ENCODE measurements around the gene CORIN. TPM values are rescaled to one million over a fixed set of nuclear protein-coding genes. Genes with fewer than 3 reads are reported as not detected.
"Not testable (repeated sequence)": the region's sequence is repeated elsewhere in the genome, so short reads cannot be mapped to it uniquely, and the experiment has no call there.

Gene CORIN
- polyA plus RNA-seq, 1 donor, result 1.4 TPM

GRCh38 chr4:47767956-47768355 lies 69.9 kb downstream of the CORIN start:
- DNase-seq (ENCODE audit: low read depth), result not testable (repeated sequence)

- DNase-seq (ENCODE audit: low read depth), result no peak
Measured at GRCh38 chr4:47763279-47763678, 74.6 kb downstream of the CORIN start.

GRCh38 chr4:47762376-47763266 lies 75.2 kb downstream of the CORIN start:
- DNase-seq (ENCODE audit: low read depth), result no peak

GRCh38 chr4:47753316-47753715 lies 84.6 kb downstream of the CORIN start:
- DNase-seq (ENCODE audit: low read depth), result not testable (repeated sequence)

GRCh38 chr4:47752214-47752613 lies 85.7 kb downstream of the CORIN start:
- no peak for DNase-seq (ENCODE audit: low read depth)

- DNase-seq (ENCODE audit: low read depth), result no peak
Measured at GRCh38 chr4:47750788-47751187, 87.1 kb downstream of the CORIN start.

GRCh38 chr4:47749858-47750257 lies 88.0 kb downstream of the CORIN start:
- DNase-seq (ENCODE audit: low read depth), result no peak

- no peak for DNase-seq (ENCODE audit: low read depth)
Measured at GRCh38 chr4:47749060-47749459, 88.8 kb downstream of the CORIN start.

- no peak for DNase-seq (ENCODE audit: low read depth)
Measured at GRCh38 chr4:47747846-47748494, 89.9 kb downstream of the CORIN start.

GRCh38 chr4:47747211-47747610 lies 90.7 kb downstream of the CORIN start:
- no peak for DNase-seq (ENCODE audit: low read depth)

- DNase-seq (ENCODE audit: low read depth), result no peak
Measured at GRCh38 chr4:47746122-47746521, 91.7 kb downstream of the CORIN start.

GRCh38 chr4:47744843-47745382 lies 93.0 kb downstream of the CORIN start:
- no peak for DNase-seq (ENCODE audit: low read depth)

- DNase-seq (ENCODE audit: low read depth), result no peak
Measured at GRCh38 chr4:47744253-47744652, 93.6 kb downstream of the CORIN start.

GRCh38 chr4:47741200-47741599 lies 96.7 kb downstream of the CORIN start:
- DNase-seq (ENCODE audit: low read depth), result no peak

GRCh38 chr4:47737326-47737725 lies 100.5 kb downstream of the CORIN start:
- no peak for DNase-seq (ENCODE audit: low read depth)

GRCh38 chr4:47736555-47736954 lies 101.3 kb downstream of the CORIN start:
- no peak for DNase-seq (ENCODE audit: low read depth)

- DNase-seq (ENCODE audit: low read depth), result no peak
Measured at GRCh38 chr4:47736146-47736545, 101.7 kb downstream of the CORIN start.

- DNase-seq (ENCODE audit: low read depth), result no peak
Measured at GRCh38 chr4:47733302-47734175, 104.3 kb downstream of the CORIN start.

GRCh38 chr4:47731182-47731581 lies 106.7 kb downstream of the CORIN start:
- no peak for DNase-seq (ENCODE audit: low read depth)

- DNase-seq (ENCODE audit: low read depth), result no peak
Measured at GRCh38 chr4:47729131-47729680, 108.7 kb downstream of the CORIN start.

- no peak for DNase-seq (ENCODE audit: low read depth)
Measured at GRCh38 chr4:47721892-47722575, 115.8 kb downstream of the CORIN start.

All from forelimb muscle (tissue), 1 donor.